Liver (tissue), 9 donors: ENCODE results near the gene CCNY. TPM values are rescaled to one million over a fixed set of nuclear protein-coding genes. Genes with fewer than 3 reads are reported as not detected.

Experiments used
- DNase-seq: peaks from one replicate; pipeline ENCODE4 v3.0.0-alpha.2; 2017; ENCODE audit warnings: low spot score
- H3K27ac ChIP-seq, 2 donors: one replicate each; pipeline ENCODE4 v1.7.0; 2013; ENCODE audit warnings: inconsistent platforms in 2 of 2, low read length in 2 of 2, control low read depth in 1 of 2, low read depth in 1 of 2, mild to moderate bottlenecking in 1 of 2
- H3K27me3 ChIP-seq, 4 donors: one replicate each; pipeline versions ENCODE4 v1.6.1 to v1.7.0; 2013; ENCODE audit warnings: low read length in 3 of 4, inconsistent platforms in 1 of 4, mild to moderate bottlenecking in 1 of 4, moderate library complexity in 1 of 4; ENCODE audit not compliant: control insufficient read depth in 4 of 4, insufficient read depth in 4 of 4
- H3K36me3 ChIP-seq, 4 donors: one replicate each; pipeline versions ENCODE4 v1.6.1 to v1.7.0; 2013; ENCODE audit warnings: low read length in 3 of 4, mild to moderate bottlenecking in 3 of 4, low read depth in 1 of 4, moderate library complexity in 1 of 4; ENCODE audit not compliant: control insufficient read depth in 4 of 4, insufficient read depth in 3 of 4
- H3K4me1 ChIP-seq, 4 donors: one replicate each; pipeline versions ENCODE4 v1.6.1 to v1.7.0; 2013; ENCODE audit warnings: low read length in 3 of 4, mild to moderate bottlenecking in 3 of 4, moderate library complexity in 1 of 4; ENCODE audit not compliant: control insufficient read depth in 4 of 4, insufficient read depth in 4 of 4
- H3K4me3 ChIP-seq, 3 donors: one replicate each; pipeline versions ENCODE4 v1.6.1 to v1.7.0; 2013; ENCODE audit warnings: low read length in 3 of 3, control low read depth in 1 of 3, low read depth in 1 of 3, mild to moderate bottlenecking in 1 of 3
- H3K9ac ChIP-seq, 2 donors: one replicate each; pipeline ENCODE4 v1.7.0; 2013; ENCODE audit warnings: low read length in 2 of 2, mild to moderate bottlenecking in 2 of 2, moderate library complexity in 2 of 2, control low read depth in 1 of 2, low read depth in 1 of 2
- H3K9me3 ChIP-seq, 4 donors: one replicate each; pipeline versions ENCODE4 v1.6.1 to v1.7.0; 2013; ENCODE audit warnings: low read length in 3 of 4; ENCODE audit not compliant: control insufficient read depth in 4 of 4
- CTCF ChIP-seq: fragments of 150-350 bp; IDR thresholded peaks from 2 replicates; pipeline ENCODE4 v1.5.1; 2017; ENCODE audit warnings: improper control_type of control experiment, low read depth, low read length; ENCODE audit not compliant: missing input control
- EGR1 ChIP-seq, 2 donors: IDR thresholded peaks; 2 replicates each; pipeline ENCODE4 v1.6.1; 2016 to 2018; ENCODE audit warnings: antibody characterized with exemption in 2 of 2, low read depth in 2 of 2
- FOXA1 ChIP-seq: IDR thresholded peaks from 2 replicates; pipeline ENCODE4 v1.6.1; 2016; ENCODE audit warnings: antibody characterized with exemption
- FOXA2 ChIP-seq: IDR thresholded peaks from 2 replicates; pipeline ENCODE4 v1.6.1; 2016; ENCODE audit warnings: antibody characterized with exemption
- GABPA ChIP-seq, 2 donors: IDR thresholded peaks in 1 of 2; conservative IDR thresholded peaks in 1 of 2; 2 replicates each; pipeline ENCODE4 v1.6.1; 2016; ENCODE audit warnings: antibody characterized with exemption in 2 of 2, mild to moderate bottlenecking in 1 of 2, moderate library complexity in 1 of 2
- HNF4A ChIP-seq, 2 donors: conservative IDR thresholded peaks; 2 replicates each; pipeline ENCODE4 v1.6.1; 2016; ENCODE audit warnings: antibody characterized with exemption in 2 of 2, mild to moderate bottlenecking in 2 of 2
- HNF4G ChIP-seq: IDR thresholded peaks from 2 replicates; pipeline ENCODE4 v1.6.1; 2016; ENCODE audit warnings: antibody characterized with exemption
- MAX ChIP-seq: IDR thresholded peaks from 2 replicates; pipeline ENCODE4 v1.6.1; 2016; ENCODE audit warnings: antibody characterized with exemption
- NR2F2 ChIP-seq: IDR thresholded peaks from 2 replicates; pipeline ENCODE4 v1.6.1; 2016; ENCODE audit warnings: antibody characterized with exemption
- RAD21 ChIP-seq, 2 donors: IDR thresholded peaks; 2 replicates each; pipeline ENCODE4 v1.6.1; 2016; ENCODE audit warnings: antibody characterized with exemption in 2 of 2, mild to moderate bottlenecking in 2 of 2
- REST ChIP-seq: IDR thresholded peaks from 2 replicates; pipeline ENCODE4 v1.6.1; 2016; ENCODE audit warnings: antibody characterized with exemption, mild to moderate bottlenecking
- RXRA ChIP-seq, 2 donors: IDR thresholded peaks; 2 replicates each; pipeline ENCODE4 v1.6.1; 2017 to 2018; ENCODE audit warnings: antibody characterized with exemption in 2 of 2, mild to moderate bottlenecking in 1 of 2
- SP1 ChIP-seq: IDR thresholded peaks from 2 replicates; pipeline ENCODE4 v1.6.1; 2018; ENCODE audit warnings: antibody characterized with exemption, mild to moderate bottlenecking
- TAF1 ChIP-seq: conservative IDR thresholded peaks from 2 replicates; pipeline ENCODE4 v1.6.1; 2016; ENCODE audit warnings: antibody characterized with exemption, mild to moderate bottlenecking
- YY1 ChIP-seq: IDR thresholded peaks from 2 replicates; pipeline ENCODE4 v1.6.1; 2016; ENCODE audit warnings: antibody characterized with exemption, mild to moderate bottlenecking
- ZBTB33 ChIP-seq: IDR thresholded peaks from 2 replicates; pipeline ENCODE4 v1.6.1; 2016; ENCODE audit warnings: antibody characterized with exemption
- WGBS: extraction: QIAGEN DNeasy Blood & Tissue Kit; methylation state at CpG from one replicate; pipeline ENCODE4 v1.1.7; 2013; 5-methylcytosine and 5-hydroxymethylcytosine counted together
- polyA plus RNA-seq, 2 donors: library from polyadenylated mRNA; stranded (reverse) in 1 of 2; unstranded in 1 of 2; fragments of 200-250 nt in 1 of 2; fragments of >200 nt in 1 of 2; fragmentation: Nextera tagmentation in 1 of 2; extraction: Ambion mirVana in 1 of 2; gene quantifications; one replicate each; pipeline versions ENCODE4 v1.2.1 to v1.2.3, GENCODE V29; 2013 to 2015
- total RNA-seq, 2 donors: library from RNA; depleted of rRNA; stranded (reverse); fragments of >200 nt; gene quantifications; one replicate each; pipeline ENCODE4 v1.2.3, GENCODE V29; 2014
- donor health status: healthy.
- donor health status: healthy.
- donor health status: healthy.
- donor health status: healthy.
- donor health status: healthy.

The CCNY gene
- total and polyA plus RNA-seq, 4 donors, result 17.6 to 38.4 (median 21.8) TPM

GRCh38 chr10:35442028-35442427, 105.7 kb downstream of the CCNY start:
- Histone ChIP-seq H3K4me1 (no peaks in the 10 kb centered on the region), H3K9me3 (peaks cover 4 to 17% (median 9%) of the 10 kb centered on the region in 4 donors), H3K27ac (no peak overlapping the region), H3K27me3 (no peaks in the 10 kb centered on the region), H3K36me3 (no peaks in the 10 kb centered on the region), H3K9ac (no peak overlapping the region), H3K4me3 (no peak overlapping the region)
- DNase-seq, result no peak
- WGBS, result 93% methylated on average over 1 of the region's 1 CpG
- TF ChIP-seq MAX (no peak), HNF4A (conservative IDR thresholded peaks at IDR 0.05) (no peak), CTCF (no peak), RXRA (IDR thresholded peaks at IDR 0.05) (no peak), GABPA (IDR thresholded peaks at IDR 0.05 in 1 of 2, conservative IDR thresholded peaks at IDR 0.05 in 1 of 2) (no peak), SP1 (no peak), ZBTB33 (no peak), NR2F2 (no peak), EGR1 (IDR thresholded peaks at IDR 0.05; ENCODE audit: low read depth in 2 of 2) (no peak)

- H3K4me1 ChIP-seq, result peaks cover 0 to 6% (median 4%) of the 10 kb centered on the region in 4 donors
- H3K27ac ChIP-seq, result no peak overlapping the region
- no peak for DNase-seq
- no peak overlapping the region for H3K9ac ChIP-seq
- no peaks in the 10 kb centered on the region for H3K36me3 ChIP-seq
- TF ChIP-seq GABPA (IDR thresholded peaks at IDR 0.05 in 1 of 2, conservative IDR thresholded peaks at IDR 0.05 in 1 of 2), result no peak
- H3K27me3 ChIP-seq, result no peaks in the 10 kb centered on the region
- WGBS, result 93% methylated on average over 4 of the region's 4 CpGs
- H3K9me3 ChIP-seq, result peaks cover 4 to 17% (median 9%) of the 10 kb centered on the region in 4 donors
- H3K4me3 ChIP-seq, result no peak overlapping the region
Measured at GRCh38 chr10:35442592-35442991, 106.3 kb downstream of the CCNY start.

GRCh38 chr10:35443858-35444257, 107.5 kb downstream of the CCNY start:
- no peaks in the 10 kb centered on the region for H3K36me3 ChIP-seq
- no peak for DNase-seq
- H3K4me1 ChIP-seq, result peaks cover 10 to 18% (median 16%) of the 10 kb centered on the region in 4 donors
- H3K9ac ChIP-seq, result no peak overlapping the region
- no peaks in the 10 kb centered on the region for H3K27me3 ChIP-seq
- 97% methylated on average over 3 of the region's 3 CpGs for WGBS
- H3K4me3 ChIP-seq, result no peak overlapping the region
- H3K27ac ChIP-seq, result no peak overlapping the region
- H3K9me3 ChIP-seq, result peaks cover 4 to 17% (median 9%) of the 10 kb centered on the region in 4 donors
- no peak for TF ChIP-seq MAX
- TF ChIP-seq YY1, result no peak
- no peak for TF ChIP-seq HNF4A (conservative IDR thresholded peaks at IDR 0.05)
- no peak for TF ChIP-seq SP1
- TF ChIP-seq GABPA (IDR thresholded peaks at IDR 0.05 in 1 of 2, conservative IDR thresholded peaks at IDR 0.05 in 1 of 2), result no peak
- no peak for TF ChIP-seq TAF1
- no peak for TF ChIP-seq FOXA1
- TF ChIP-seq HNF4G, result no peak
- TF ChIP-seq RAD21 (IDR thresholded peaks at IDR 0.05), result no peak
- no peak for TF ChIP-seq REST
- no peak for TF ChIP-seq FOXA2
- no peak for TF ChIP-seq CTCF
